Adipocyte (in vitro differentiated cells): ENCODE results near the gene CFAP107.
A peak's percentile ranks its signal among the peaks of the same experiment; 100 is the strongest.
"Not testable (repeated sequence)": the region's sequence is repeated elsewhere in the genome, so short reads cannot be mapped to it uniquely, and the experiment has no call there.

Source experiments
- DNase-seq: peaks from one replicate; pipeline ENCODE4 v3.0.0-alpha.2; 2015; ENCODE audit warnings: low read depth
- H3K27me3 ChIP-seq: replicated peaks from 2 replicates; pipeline ENCODE4 v1.7.0; 2013; ENCODE audit warnings: mild to moderate bottlenecking, low read length, moderate library complexity; ENCODE audit not compliant: control insufficient read depth, insufficient read depth
- H3K36me3 ChIP-seq: 2 replicates; pipeline ENCODE4 v1.7.0; 2013; ENCODE audit warnings: low read length, mild to moderate bottlenecking, moderate library complexity; ENCODE audit not compliant: control insufficient read depth, insufficient read depth, severe bottlenecking
- H3K4me1 ChIP-seq: 2 replicates; pipeline ENCODE4 v1.7.0; 2013; ENCODE audit warnings: mild to moderate bottlenecking, low read length, moderate library complexity; ENCODE audit not compliant: control insufficient read depth, insufficient read depth
- H3K4me3 ChIP-seq: 2 replicates; pipeline ENCODE4 v1.7.0; 2013; ENCODE audit warnings: mild to moderate bottlenecking, low read length, moderate library complexity
- H3K9ac ChIP-seq: 2 replicates; pipeline ENCODE4 v1.7.0; 2013; ENCODE audit warnings: mild to moderate bottlenecking, low read length, moderate library complexity
- H3K9me3 ChIP-seq: 2 replicates; pipeline ENCODE4 v1.7.0; 2013; ENCODE audit warnings: mild to moderate bottlenecking, low read length, moderate library complexity; ENCODE audit not compliant: control insufficient read depth

CFAP107 gene

GRCh38 chr1:12713651-12714050 is 32.3 kb upstream of the CFAP107 start:
- H3K9me3 ChIP-seq, H3K4me3 ChIP-seq, H3K9ac ChIP-seq, H3K36me3 ChIP-seq, H3K27me3 ChIP-seq, DNase-seq: not testable (repeated sequence)
- H3K4me1 ChIP-seq = peaks cover 70% of the 10 kb centered on the region

- H3K36me3 ChIP-seq = no peaks in the 10 kb centered on the region
- H3K4me3 ChIP-seq = no peak overlapping the region
- H3K27me3 ChIP-seq = peaks cover 3% of the 10 kb centered on the region
- DNase-seq = peak; percentile 12
- H3K9me3 ChIP-seq = no peaks in the 10 kb centered on the region
- H3K9ac ChIP-seq = no peak overlapping the region
- peaks cover 59% of the 10 kb centered on the region for H3K4me1 ChIP-seq
Observed at GRCh38 chr1:12714710-12715475, 31.1 kb upstream of the CFAP107 start.

GRCh38 chr1:12715896-12716437 is 30.0 kb upstream of the CFAP107 start, which contains the start of gene AADACL3:
TSS of gene AADACL3 (plus strand) at chr1:12716110. CDS start at chr1:12716177, 67 bp downstream.
- DNase-seq = no peak

GRCh38 chr1:12717301-12717838 is 28.6 kb upstream of the CFAP107 start:
- peaks cover 3% of the 10 kb centered on the region for H3K27me3 ChIP-seq
- H3K4me3 ChIP-seq = no peak overlapping the region
- H3K4me1 ChIP-seq = peaks cover 34% of the 10 kb centered on the region
- no peaks in the 10 kb centered on the region for H3K36me3 ChIP-seq
- H3K9me3 ChIP-seq = no peaks in the 10 kb centered on the region
- H3K9ac ChIP-seq = no peak overlapping the region
- DNase-seq = no peak

More at GRCh38 chr1:12715896-12716437, 30.0 kb upstream of the CFAP107 start, which contains the start of gene AADACL3:
- Histone ChIP-seq H3K36me3 (no peaks in the 10 kb centered on the region), H3K4me3 (no peak within 1 kb of the TSS), H3K4me1 (peaks cover 48% of the 10 kb centered on the region), H3K9ac (no peak within 1 kb of the TSS), H3K27me3 (peaks cover 3% of the 10 kb centered on the region), H3K9me3 (no peaks in the 10 kb centered on the region)

GRCh38 chr1:12722626-12723025 is 23.4 kb upstream of the CFAP107 start:
- Histone ChIP-seq H3K27me3 (no peaks in the 10 kb centered on the region), H3K4me3 (no peak overlapping the region), H3K36me3 (no peaks in the 10 kb centered on the region), H3K9me3 (no peaks in the 10 kb centered on the region), H3K9ac (no peak overlapping the region), H3K4me1 (peaks cover 4% of the 10 kb centered on the region)
- no peak for DNase-seq

GRCh38 chr1:12728391-12728790 is 17.6 kb upstream of the CFAP107 start:
- peaks cover 16% of the 10 kb centered on the region for H3K9me3 ChIP-seq
- H3K27me3 ChIP-seq = no peaks in the 10 kb centered on the region
- no peak for DNase-seq
- no peaks in the 10 kb centered on the region for H3K4me1 ChIP-seq
- H3K4me3 ChIP-seq = no peak overlapping the region
- no peaks in the 10 kb centered on the region for H3K36me3 ChIP-seq
- H3K9ac ChIP-seq = no peak overlapping the region

GRCh38 chr1:12730156-12730555 is 15.8 kb upstream of the CFAP107 start:
- Histone ChIP-seq H3K4me3 (no peak overlapping the region), H3K36me3 (no peaks in the 10 kb centered on the region), H3K4me1 (no peaks in the 10 kb centered on the region), H3K9me3 (peaks cover 20% of the 10 kb centered on the region), H3K9ac (no peak overlapping the region), H3K27me3 (no peaks in the 10 kb centered on the region)
- no peak for DNase-seq

GRCh38 chr1:12731084-12731483 is 14.9 kb upstream of the CFAP107 start:
- DNase-seq, H3K4me3 ChIP-seq, H3K9ac ChIP-seq, H3K4me1 ChIP-seq, H3K27me3 ChIP-seq, H3K36me3 ChIP-seq: not testable (repeated sequence)
- H3K9me3 ChIP-seq = peaks cover 23% of the 10 kb centered on the region

GRCh38 chr1:12734651-12735050 is 11.3 kb upstream of the CFAP107 start:
- Histone ChIP-seq H3K4me3 (no peak overlapping the region), H3K9ac (no peak overlapping the region), H3K27me3 (no peaks in the 10 kb centered on the region), H3K36me3 (no peaks in the 10 kb centered on the region), H3K9me3 (peaks cover 30% of the 10 kb centered on the region), H3K4me1 (no peaks in the 10 kb centered on the region)
- DNase-seq = no peak

GRCh38 chr1:12738934-12739333 is 7.1 kb upstream of the CFAP107 start:
- Histone ChIP-seq H3K9me3 (peaks cover 23% of the 10 kb centered on the region), H3K4me1 (no peaks in the 10 kb centered on the region), H3K27me3 (no peaks in the 10 kb centered on the region), H3K4me3 (no peak overlapping the region), H3K36me3 (no peaks in the 10 kb centered on the region), H3K9ac (no peak overlapping the region)
- no peak for DNase-seq

GRCh38 chr1:12739613-12740012 is 6.4 kb upstream of the CFAP107 start:
- no peaks in the 10 kb centered on the region for H3K4me1 ChIP-seq
- H3K4me3 ChIP-seq = no peak overlapping the region
- H3K36me3 ChIP-seq = no peaks in the 10 kb centered on the region
- H3K9ac ChIP-seq = no peak overlapping the region
- DNase-seq = no peak
- H3K27me3 ChIP-seq = no peaks in the 10 kb centered on the region
- H3K9me3 ChIP-seq = peaks cover 23% of the 10 kb centered on the region
